ENCODE data around the gene BARHL1. TPM values are rescaled to one million over a fixed set of nuclear protein-coding genes. Genes with fewer than 3 reads are reported as not detected.
A peak's percentile ranks its signal among the peaks of the same experiment; 100 is the strongest.

Gene BARHL1
- total and polyA plus RNA-seq, 2 of the 4 experiments (the other 2 are of a cell fraction): not detected

GRCh38 chr9:132590037-132590317, 7.6 kb downstream of the BARHL1 start:
- Histone ChIP-seq H3K4ac (ENCODE audit: low read depth, low read length) (no peak overlapping the region), H3K79me1 (ENCODE audit: low read depth in 1 of 2, low read length in 2 of 2) (no peaks in the 10 kb centered on the region), H2BK15ac (ENCODE audit: low read depth, low read length) (no peak overlapping the region), H4K91ac (ENCODE audit: insufficient read depth, low read depth, low read length) (no peak overlapping the region), H3K9me3 (ENCODE audit: control insufficient read depth, insufficient read depth, low read length) (no peaks in the 10 kb centered on the region; the same call in none of the 2 replicates), H3K4me2 (ENCODE audit: low read depth, low read length) (peak overlapping the region; percentile 29; the same call in 1 of the 2 replicates), H2AFZ (replicated peaks; ENCODE audit: low read length, poor library complexity) (no peak overlapping the region), H3K36me3 (ENCODE audit: control insufficient read depth, insufficient read depth, low read length) (peaks cover 6% of the 10 kb centered on the region), H4K20me1 (ENCODE audit: insufficient read depth, low read length) (peaks cover 40% of the 10 kb centered on the region), H2BK5ac (ENCODE audit: low read depth, low read length, poor library complexity, severe bottlenecking) (no peak overlapping the region), H3K14ac (replicated peaks; ENCODE audit: low read depth, low read length) (no peak overlapping the region), H4K8ac (ENCODE audit: low read depth in 2 of 2, low read length in 2 of 2) (no peak overlapping the region), H3K27ac (ENCODE audit: insufficient read depth, low read length) (no peak overlapping the region), H3K23ac (ENCODE audit: low read depth, low read length) (no peak overlapping the region), H2AK9ac (replicated peaks; ENCODE audit: low read depth, low read length, poor library complexity) (peak overlapping the region; percentile 50), H2BK20ac (ENCODE audit: low read depth, low read length) (no peak overlapping the region), H3K56ac (ENCODE audit: extremely low read depth, insufficient read depth, low read length) (no peak overlapping the region), H3K4me1 (ENCODE audit: control insufficient read depth, insufficient read depth, low read length) (no peaks in the 10 kb centered on the region; the same call in 1 of the 2 replicates), H3K9me1 (ENCODE audit: insufficient read depth, low read length) (no peaks in the 10 kb centered on the region; the same call in 1 of the 2 replicates), H4K5ac (ENCODE audit: low read depth, low read length) (no peak overlapping the region), H3K9ac (ENCODE audit: low read depth, low read length) (no peak overlapping the region), H2AK5ac (ENCODE audit: low read depth, low read length) (no peak overlapping the region), H3K18ac (ENCODE audit: low read depth, low read length) (no peak overlapping the region), H2BK120ac (ENCODE audit: low read depth, low read length) (no peak overlapping the region), H3K27me3 (ENCODE audit: control insufficient read depth, insufficient read depth, low read length) (peaks cover 71% of the 10 kb centered on the region), H3K4me3 (ENCODE audit: insufficient read depth, low read depth, low read length) (no peak overlapping the region)
- no TSS peak for BruUV-seq (replicated peaks)
- 16% methylated on average over 7 of the region's 17 CpGs; no CpG with 5 or more reads in 1 of the 2 experiments for WGBS, 2 experiments (ENCODE audit: extremely low coverage in 2 of 2, insufficient read length in 1 of 2)
- intact Hi-C loops (cut with micrococcal nuclease): no loop called here
- in situ Hi-C loops (cut with MboI; ENCODE audit: low sequenced_read_pairs): no loop called here
- dilution Hi-C loops (cut with HindIII; ENCODE audit: low sequenced_read_pairs, unreplicated experiment): no loop called here
- TF ChIP-seq USF2 (IDR thresholded peaks at IDR 0.05; ENCODE audit: low read depth, low read length): no peak
- TF ChIP-seq NFE2L2 (IDR thresholded peaks at IDR 0.05; ENCODE audit: low read depth, low read length): no peak
- no peak for TF ChIP-seq ELK1 (IDR thresholded peaks at IDR 0.05; ENCODE audit: borderline replicate concordance, low read depth, low read length)
- no peak for TF ChIP-seq MAZ (IDR thresholded peaks at IDR 0.05; ENCODE audit: borderline replicate concordance, low read depth, low read length)
- TF ChIP-seq CTCF (conservative IDR thresholded peaks at IDR 0.05; ENCODE audit: low read depth, low read length): no peak
- TF ChIP-seq FOS (IDR thresholded peaks at IDR 0.05; ENCODE audit: low read depth, low read length): no peak
- no peak for TF ChIP-seq CHD1 (IDR thresholded peaks at IDR 0.05; ENCODE audit: low read depth, low read length)
- TF ChIP-seq RFX5 (IDR thresholded peaks at IDR 0.05; ENCODE audit: low read depth, low read length): no peak
- TF ChIP-seq RCOR1 (IDR thresholded peaks at IDR 0.05; ENCODE audit: insufficient replicate concordance, low read length): no peak
- TF ChIP-seq RAD21 (IDR thresholded peaks at IDR 0.05; ENCODE audit: low read length): no peak
- no peak for TF ChIP-seq BHLHE40 (IDR thresholded peaks at IDR 0.05; ENCODE audit: low read depth, low read length)
- ATAC-seq (ENCODE audit: low read depth) (peak; percentile 18; the same call in 1 of the 2 replicates), DNase-seq (no peak)
- CTCF ChIA-PET: no interaction called here
- POLR2A ChIA-PET (ENCODE audit: unreplicated experiment): no interaction called here

Measured in IMR-90 (cell line).